Endometrium (tissue), 2 donors: ENCODE data around the gene KIAA0513.
"Not testable (repeated sequence)": the region's sequence is repeated elsewhere in the genome, so short reads cannot be mapped to it uniquely, and the experiment has no call there.

Source experiments
- FAIRE-seq: peaks from 2 replicates; lab custom pipeline; 2012; peaks lifted over from hg19 to GRCh38; lab: Jason Lieb, UNC
- donor health status: control.
- donor health status: control.

Gene KIAA0513

DNA sequence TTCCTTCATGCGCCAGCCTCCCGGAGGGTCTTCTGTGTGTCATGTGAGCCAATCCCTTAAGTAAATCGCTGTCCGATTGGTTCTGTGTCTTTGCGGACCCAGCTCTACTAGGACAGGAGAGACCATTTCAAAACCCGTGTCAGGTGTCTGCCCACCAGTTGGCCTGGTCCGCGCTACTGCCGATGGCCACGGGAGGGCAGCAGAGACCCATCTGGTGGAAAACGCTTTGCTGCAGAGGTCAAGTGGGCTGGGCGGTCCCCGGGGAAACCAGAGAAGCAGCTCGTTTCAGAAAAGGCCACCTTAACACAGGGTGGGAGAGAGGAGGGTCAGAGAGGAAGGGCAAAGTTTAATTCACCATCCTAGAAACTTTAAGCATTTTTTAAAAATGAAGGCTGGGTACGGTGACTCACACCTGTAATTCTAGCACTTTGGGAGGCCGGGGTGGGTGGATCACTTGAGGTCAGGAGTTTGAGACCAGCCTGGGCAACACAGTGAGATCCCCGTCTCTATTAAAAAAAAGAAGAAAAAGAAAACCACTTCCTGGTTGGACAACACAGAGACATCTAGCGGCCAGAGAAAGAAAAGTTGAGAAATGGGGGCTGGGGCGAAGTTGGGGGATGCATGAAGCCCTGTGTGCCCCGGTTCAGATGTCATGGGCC is 87.4 kb downstream of the KIAA0513 start:
- peak; percentile 73 for FAIRE-seq

DNA sequence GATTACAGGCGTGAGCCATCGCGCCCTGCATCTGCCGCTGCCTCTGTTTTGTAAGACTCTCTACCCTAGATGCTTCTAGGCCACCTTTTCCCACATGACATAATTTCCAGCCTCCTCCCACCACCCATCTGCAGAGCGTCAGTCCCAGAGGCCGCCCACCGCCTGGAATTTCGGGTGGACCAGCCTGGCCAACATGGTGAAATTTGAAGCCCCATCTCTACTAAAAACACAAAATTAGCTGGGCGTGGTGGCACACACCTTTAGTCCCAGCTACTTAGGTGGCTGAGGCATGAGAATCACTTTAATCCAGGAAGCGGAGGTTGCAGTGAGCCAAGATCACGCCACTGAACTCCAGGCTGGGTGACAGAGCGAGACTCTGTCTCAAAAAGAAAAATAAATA is 89.8 kb downstream of the KIAA0513 start:
- no peak for FAIRE-seq

GRCh38 chr16:85120006-85120340 is 92.4 kb downstream of the KIAA0513 start:
- FAIRE-seq, result no peak

DNA sequence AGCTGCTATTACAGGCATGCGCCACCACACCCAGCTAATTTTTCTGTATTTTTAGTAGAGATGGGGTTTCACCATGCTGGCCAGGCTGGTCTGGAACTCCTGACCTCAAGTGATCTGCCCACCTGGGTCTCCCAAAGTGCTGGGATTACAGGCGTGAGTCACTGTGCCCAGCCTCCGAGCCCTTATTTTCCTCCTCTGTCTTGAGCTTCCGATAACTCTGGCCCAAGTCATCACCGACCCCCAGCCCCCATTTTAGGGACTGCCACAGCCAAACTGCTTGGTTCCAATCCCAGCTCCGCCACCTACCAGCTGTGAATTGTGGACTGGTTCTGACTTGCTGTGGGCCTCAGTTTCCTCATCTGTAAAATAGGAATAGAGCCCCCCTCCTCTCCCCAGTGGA is 95.8 kb downstream of the KIAA0513 start:
- FAIRE-seq, result not testable (repeated sequence)

DNA sequence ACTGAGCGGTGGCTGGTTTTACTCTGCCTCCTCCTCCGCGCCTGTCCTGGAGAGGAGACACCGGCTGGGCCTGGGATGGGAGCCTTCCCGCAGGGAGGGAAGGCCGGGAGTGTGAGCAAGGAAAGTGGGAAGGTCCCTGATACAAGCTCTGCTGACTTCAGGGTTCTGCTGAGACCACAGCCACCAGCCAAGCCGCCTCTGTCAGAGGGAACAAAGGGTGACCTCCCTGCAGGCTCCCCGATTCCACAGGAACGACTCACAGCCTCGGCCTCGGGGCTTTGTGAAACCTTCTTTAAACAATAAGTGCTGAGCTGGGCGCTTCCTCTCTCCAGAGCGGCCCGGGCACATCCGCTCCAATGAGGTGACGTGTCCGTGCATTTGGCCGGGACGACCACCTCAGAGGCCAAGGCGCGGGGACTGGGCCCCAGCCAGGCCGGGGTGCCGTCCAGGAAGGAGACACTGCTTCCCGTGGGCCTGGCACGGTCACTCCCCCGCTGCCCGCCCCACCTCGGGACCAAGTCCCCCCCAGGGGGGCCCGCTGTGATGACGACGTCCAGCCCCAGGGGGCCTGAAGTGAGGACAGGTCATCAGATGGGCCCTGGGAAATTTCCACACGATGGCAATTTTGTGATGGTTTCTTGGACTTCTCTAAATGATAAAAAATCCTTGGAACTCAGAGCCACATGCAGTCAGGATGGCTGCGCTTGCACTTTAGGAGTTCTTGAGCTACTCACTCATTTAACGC is 96.5 kb downstream of the KIAA0513 start:
- no peak for FAIRE-seq

DNA sequence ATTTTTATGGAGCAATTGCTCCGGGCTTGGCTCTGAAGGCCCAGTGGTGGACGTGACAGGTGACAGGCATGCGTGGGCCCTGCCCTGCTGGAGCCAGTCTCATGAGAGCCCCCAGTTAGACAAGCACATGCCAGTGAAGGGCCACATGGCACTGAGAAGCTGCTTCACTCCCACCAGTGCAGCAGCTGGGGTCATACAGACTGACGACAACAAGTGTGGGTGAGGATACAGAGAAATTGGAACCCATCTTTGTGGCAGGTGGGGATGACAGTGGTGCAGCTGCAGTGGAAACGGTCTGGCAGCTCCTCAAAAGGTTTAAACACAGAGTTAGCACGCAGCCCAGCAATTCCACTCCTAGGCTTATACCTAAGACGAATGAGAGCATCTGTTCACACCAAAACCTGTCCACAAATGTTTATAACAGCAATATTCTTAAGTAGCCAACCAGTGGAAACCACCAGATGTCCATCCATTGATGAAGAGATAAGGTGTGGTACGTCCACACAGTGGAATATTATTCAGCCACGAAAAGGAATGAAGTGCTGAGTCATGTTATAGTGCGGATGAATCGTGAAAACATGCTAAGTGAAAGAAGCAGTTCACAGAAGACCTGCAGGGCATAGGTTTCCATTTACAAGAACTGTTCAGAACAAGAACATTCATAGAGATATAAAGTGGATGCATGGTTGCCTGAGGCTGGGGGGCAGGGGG is 97.2 kb downstream of the KIAA0513 start:
- no peak for FAIRE-seq

GRCh38 chr16:85125570-85126393 is 98.2 kb downstream of the KIAA0513 start:
- no peak for FAIRE-seq

DNA sequence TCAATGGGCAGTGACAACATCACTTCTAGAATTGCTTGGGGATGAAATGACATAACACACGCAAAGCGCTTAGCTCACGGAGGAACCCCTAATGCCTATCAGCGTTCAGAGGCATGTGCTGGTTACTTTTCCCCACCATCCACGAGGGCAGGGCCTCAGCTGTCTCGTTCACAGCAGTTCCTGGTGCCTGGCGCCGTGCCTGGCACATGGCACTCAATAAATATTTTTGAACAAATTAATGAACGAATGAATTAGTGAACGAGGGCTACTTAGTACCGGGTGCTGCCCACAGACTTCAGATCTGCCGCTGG is 98.8 kb downstream of the KIAA0513 start:
- FAIRE-seq, result no peak

GRCh38 chr16:85126705-85127378 is 99.2 kb downstream of the KIAA0513 start:
- FAIRE-seq, result no peak

GRCh38 chr16:85127379-85127723 is 99.8 kb downstream of the KIAA0513 start:
- FAIRE-seq, result no peak

DNA sequence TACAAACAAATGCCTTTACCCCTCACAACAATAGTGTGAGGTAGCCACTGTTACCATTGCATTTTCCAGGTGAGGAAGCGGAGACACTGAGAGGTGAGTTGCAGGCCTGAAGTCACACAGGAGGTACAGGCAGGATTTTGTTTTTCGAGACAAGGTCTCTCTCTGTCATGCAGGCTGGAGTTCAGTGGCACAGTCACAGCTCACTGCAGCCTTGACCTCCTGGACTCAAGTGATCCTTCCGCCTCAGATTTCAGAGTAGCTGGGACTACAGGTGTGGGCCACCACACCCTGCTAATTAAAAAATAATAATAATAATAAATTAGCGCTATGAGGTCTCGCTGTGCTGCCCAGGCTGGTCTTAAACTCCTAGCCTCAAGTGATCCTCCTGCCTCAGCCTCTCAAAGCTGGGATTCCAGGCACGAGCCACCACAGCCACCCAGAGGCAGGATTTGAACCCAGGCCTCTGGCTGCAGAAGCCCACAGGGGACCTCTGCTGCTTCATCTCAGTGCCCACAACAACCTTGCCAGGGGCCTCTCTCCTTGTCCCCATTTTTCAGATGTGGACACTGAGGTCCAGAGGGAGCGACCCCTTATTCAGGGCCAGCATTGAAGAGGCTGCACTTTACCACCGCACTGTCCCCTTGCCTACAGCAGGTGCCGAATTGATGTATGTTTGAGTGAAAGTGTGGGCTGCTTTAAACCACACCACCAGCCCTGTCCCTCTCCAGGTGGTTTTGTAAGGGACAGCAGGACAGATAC is 100.7 kb downstream of the KIAA0513 start:
- no peak for FAIRE-seq

DNA sequence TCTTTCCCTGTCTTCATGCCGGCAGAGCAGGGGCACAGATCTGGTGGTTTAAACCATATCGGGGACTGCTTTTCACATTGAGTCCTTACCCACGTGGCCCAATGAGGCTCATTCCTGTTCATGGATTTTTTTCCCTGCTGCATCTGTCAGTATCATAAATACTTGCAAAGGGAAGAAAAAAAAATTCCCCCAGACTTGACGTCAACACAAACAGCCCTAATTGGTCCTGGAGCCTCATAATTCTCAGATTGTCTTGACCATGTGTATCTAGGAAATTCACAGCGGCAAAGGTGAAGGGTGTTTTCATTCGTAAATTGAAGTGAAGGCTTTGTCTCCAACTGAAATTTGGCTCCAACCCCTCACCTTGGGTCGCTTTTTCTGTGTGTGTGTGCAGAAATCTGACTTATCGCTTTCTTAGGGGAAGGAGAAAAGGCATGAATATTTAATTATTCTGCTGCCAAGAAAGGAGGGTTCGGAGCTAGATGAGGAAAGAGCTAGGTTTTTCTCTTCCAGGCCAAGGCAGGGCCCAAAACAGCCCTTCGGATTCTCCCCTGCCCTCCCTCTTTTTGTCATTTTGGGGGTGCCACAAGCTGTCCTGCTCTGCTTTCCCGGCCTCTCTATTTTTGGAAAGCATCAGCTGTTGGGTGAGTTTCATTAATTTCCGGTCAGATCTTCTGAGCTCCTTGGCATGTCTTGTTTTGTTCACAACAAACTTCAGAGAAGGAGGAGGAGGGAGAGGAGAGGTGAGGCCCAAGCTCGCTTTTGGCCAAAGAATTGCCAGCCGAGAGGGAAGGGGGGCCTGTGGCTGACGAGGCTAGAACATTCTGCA is 102.5 kb downstream of the KIAA0513 start:
- no peak for FAIRE-seq

- FAIRE-seq, result no peak
These were observed 103.1 kb downstream of the KIAA0513 start for GRCh38 chr16:85130705-85131028.

DNA sequence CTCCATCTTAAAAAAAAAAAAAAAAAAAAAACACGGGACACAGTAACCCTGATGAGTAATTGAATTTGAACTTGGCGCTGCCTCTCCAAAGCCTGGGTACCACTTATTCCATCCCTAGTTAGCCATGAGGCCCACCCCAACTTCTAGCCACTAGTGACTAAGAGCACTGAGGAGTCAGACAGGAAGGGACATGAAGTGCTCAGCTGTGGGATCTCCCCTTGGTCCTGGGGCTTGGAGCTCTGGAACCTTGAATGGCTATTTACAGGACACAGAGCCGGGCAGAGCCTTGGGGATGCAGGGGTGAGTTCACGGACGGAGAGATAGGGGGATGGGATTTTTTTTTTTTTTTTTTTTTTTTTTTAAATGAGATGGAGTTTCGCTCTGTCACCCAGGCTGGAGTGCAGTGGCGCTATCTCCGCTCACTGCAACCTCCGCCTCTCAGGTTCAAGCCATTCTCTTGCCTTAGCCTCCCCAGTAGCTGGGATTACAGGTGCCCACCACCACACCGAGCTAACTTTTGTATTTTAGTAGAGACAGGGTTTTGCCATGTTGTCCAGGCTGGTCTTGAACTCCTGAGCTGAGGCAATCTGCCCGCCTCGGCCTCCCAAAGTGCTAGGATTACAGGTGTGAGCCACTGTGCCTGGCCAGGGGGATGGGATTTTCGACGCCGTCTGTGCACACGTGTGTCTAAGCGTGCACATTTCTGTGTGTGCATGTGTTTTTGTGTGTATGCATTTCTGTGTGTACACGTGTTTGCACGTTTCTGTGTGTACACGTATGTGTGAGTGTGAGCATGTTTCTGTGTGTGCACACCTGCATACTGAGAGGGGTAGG is 105.1 kb downstream of the KIAA0513 start:
- FAIRE-seq, result no peak

DNA sequence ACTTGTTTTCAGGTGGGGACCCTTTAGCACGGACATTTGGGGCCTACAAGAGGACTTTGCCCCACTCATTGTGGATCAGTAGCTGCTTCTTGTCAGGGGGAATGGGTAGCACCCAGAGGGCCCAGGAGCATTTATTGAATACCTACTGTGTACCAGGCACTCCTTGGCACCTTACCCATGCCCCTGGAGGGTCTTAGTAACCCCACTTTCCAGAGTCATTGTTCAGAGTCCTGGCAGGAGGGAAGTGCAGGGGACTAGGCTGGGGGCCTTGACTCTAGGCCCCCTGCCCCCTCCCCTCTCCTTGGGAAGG is 105.7 kb downstream of the KIAA0513 start:
- no peak for FAIRE-seq

- no peak for FAIRE-seq
These were observed 106.6 kb downstream of the KIAA0513 start for GRCh38 chr16:85134076-85134788.

DNA sequence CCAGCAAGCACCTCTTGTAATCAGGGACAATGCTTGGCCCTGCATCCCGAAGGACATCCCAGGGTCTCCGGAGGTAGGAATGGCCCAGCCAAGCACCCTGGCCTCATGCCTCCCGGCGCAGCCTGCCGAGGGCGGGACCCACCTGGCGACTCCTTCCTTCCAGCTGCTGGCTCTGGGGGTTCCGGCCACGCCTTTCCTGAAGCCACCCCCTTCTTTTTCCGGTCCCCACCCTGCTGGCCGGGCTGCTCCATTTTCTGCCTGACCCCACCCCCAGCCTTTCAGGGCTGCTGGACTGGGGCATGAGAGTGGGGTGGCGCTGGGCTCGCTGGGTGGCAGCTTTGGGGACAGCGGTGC is 107.2 kb downstream of the KIAA0513 start:
- no peak for FAIRE-seq

- no peak for FAIRE-seq
These were observed 108.7 kb downstream of the KIAA0513 start for GRCh38 chr16:85136213-85136701.

DNA sequence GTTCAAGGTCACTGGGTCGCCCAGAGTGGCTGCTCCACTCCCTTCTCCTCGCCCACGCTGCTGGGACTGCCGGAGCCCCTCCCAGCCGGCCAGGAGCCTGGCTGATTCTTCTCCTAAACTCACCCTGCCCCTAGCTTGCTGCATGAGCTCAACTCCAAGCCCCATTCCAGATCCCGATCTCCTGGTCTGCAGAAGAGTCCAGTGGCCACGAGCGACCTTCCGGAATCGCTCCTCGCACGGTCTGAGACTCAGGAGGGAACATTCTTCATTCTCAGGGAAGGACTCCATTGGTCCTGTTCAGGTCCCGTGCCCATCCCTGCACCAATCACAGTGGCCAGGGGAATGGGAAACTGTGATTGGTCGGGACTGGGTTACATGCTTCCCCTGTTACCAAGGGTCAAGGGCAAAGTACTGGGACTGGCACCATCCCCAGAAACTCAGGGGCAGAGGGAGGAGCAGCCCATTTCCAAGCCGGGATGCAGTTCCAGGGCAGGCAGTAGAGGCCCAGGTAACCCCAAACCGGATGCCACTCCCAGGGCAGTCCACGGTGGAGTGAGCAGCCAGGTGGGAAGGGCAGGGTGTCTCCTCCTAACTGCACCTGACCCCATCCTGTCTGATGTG is 109.2 kb downstream of the KIAA0513 start:
- FAIRE-seq, result no peak
